Measurements from ENCODE around the gene NFAM1.

Gene NFAM1

GRCh38 chr22:42383851-42384417 lies 48.3 kb downstream of the NFAM1 start:
- no peak for DNase-seq (ENCODE audit: low read depth in 2 of 2)

- no peak for DNase-seq (ENCODE audit: low read depth in 2 of 2)
Measured at GRCh38 chr22:42383287-42383686, 48.9 kb downstream of the NFAM1 start.

- DNase-seq (ENCODE audit: low read depth in 2 of 2): no peak
Measured at GRCh38 chr22:42380769-42381551, 51.2 kb downstream of the NFAM1 start.

DNA sequence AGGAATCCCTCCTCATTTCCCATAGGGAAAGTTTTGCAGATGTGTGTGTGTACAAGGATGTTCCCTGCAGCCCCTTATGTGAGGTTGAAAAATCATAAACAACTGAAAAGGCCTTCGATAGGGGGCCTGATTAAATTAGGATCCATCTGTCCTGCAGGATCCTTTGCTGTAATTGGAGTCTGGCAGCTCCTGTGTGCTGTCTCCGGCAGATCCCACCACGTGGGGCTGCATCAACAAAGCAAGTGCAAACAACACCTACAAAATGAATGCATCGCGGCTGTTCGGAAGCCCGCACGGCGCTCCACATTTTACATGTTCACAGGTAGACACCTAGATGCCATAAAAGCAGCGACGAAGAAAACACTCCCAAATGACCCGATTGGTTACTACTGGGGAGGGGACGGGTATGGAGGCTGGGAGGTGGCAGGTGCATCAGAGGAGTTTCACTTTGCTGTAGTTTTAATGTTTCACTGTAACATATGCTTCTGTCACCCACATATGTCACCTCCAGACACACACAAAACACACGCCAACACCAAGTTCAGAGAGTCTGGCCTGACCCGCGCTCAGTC lies 52.2 kb downstream of the NFAM1 start:
- no peak for DNase-seq (ENCODE audit: low read depth in 2 of 2)

DNA sequence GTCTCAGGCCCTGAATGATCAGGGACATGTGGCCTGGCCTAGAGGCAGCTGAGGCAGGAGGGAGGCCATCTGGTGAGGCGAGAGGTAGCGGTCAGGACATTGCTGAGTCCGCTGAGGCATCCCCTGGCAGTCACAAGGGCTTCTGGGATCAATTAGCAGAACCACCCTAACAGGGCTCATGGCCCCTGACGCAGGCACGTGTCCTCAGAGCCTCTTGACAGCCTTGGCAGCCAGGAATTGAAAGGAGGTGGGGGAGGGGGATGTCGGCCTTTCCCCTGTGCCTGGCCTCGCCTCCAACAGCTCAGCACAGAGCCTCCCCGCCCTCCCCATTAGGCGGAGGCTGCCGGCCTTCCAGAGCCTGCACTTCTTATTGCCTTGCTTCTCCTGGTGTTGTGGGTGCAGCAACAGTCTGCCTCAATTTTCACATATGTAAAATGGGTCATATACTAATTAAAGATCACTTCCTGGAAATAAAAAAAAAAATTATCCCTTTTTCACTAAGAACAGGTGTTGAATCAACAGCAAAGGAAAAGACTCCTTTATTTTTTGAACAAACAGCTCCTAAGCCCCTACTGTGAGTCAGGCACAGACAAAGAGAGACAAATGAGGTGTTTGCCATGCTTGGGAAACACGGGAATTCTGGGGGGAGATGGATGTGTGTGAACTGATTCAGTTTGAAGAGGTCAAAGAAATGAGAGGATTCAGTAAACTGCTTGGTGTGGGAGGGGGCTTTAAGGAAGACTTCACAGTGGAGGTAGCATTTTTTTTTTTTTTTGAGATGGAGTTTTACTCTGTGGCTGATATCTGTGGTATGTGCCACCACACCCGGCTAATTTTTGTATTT lies 55.3 kb downstream of the NFAM1 start:
- DNase-seq (ENCODE audit: low read depth in 2 of 2): no peak

- no peak for DNase-seq (ENCODE audit: low read depth in 2 of 2)
Measured at GRCh38 chr22:42375982-42376381, 56.2 kb downstream of the NFAM1 start.

DNA sequence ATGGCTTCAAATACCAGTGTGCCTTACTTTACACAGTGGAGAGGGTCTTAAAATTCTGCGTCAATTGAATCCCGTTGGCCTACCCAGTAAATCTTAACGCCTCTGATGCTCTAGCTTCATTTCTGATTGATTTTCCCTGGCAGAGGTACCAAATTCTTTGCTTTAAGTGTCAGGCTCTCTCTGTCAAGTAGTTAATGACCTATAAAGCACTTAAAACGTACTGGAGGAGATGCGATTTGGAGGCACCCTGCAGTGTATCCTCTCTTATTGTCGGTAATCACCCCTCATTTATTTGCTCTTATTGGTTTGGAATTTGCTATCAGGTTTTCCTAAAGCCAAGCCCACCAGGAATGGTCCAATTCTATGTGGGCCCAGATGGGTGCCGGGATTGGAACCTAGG lies 59.2 kb downstream of the NFAM1 start:
- DNase-seq (ENCODE audit: low read depth in 2 of 2): no peak

GRCh38 chr22:42371501-42371900 lies 60.7 kb downstream of the NFAM1 start:
- no peak for DNase-seq (ENCODE audit: low read depth in 2 of 2)

DNA sequence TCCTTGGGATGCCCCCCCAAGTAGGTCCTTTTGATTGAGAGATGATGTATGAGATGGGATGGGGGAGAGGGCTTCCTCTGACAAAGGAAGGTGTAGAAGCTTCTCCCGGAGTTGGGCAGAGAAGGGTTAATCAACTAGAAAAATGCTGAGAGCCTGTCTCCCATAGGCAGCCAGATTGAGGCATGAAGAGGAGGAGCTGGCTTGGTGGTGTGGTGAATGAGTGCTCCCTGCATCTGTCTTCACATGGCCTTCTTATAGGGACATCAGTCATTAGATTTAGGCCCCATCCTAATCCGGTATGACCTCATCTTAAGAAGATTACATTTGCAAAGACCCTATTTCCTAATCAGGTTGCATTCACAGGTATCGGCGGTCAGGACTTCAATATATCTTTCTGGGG lies 61.1 kb downstream of the NFAM1 start:
- DNase-seq (ENCODE audit: low read depth in 2 of 2): no peak

GRCh38 chr22:42369250-42370041 lies 62.8 kb downstream of the NFAM1 start:
- peak; percentile 76 to 81 for DNase-seq (ENCODE audit: low read depth in 2 of 2)

- DNase-seq (ENCODE audit: low read depth in 2 of 2): peak in 1 of 2 donors; percentile 8
Measured at GRCh38 chr22:42368379-42369249, 63.6 kb downstream of the NFAM1 start.

GRCh38 chr22:42367980-42368378 lies 64.2 kb downstream of the NFAM1 start:
- DNase-seq (ENCODE audit: low read depth in 2 of 2): no peak

- no peak for DNase-seq (ENCODE audit: low read depth in 2 of 2)
Measured at GRCh38 chr22:42366806-42367581, 65.2 kb downstream of the NFAM1 start.

- no peak for DNase-seq (ENCODE audit: low read depth in 2 of 2)
Measured at GRCh38 chr22:42365942-42366695, 66.1 kb downstream of the NFAM1 start.

DNA sequence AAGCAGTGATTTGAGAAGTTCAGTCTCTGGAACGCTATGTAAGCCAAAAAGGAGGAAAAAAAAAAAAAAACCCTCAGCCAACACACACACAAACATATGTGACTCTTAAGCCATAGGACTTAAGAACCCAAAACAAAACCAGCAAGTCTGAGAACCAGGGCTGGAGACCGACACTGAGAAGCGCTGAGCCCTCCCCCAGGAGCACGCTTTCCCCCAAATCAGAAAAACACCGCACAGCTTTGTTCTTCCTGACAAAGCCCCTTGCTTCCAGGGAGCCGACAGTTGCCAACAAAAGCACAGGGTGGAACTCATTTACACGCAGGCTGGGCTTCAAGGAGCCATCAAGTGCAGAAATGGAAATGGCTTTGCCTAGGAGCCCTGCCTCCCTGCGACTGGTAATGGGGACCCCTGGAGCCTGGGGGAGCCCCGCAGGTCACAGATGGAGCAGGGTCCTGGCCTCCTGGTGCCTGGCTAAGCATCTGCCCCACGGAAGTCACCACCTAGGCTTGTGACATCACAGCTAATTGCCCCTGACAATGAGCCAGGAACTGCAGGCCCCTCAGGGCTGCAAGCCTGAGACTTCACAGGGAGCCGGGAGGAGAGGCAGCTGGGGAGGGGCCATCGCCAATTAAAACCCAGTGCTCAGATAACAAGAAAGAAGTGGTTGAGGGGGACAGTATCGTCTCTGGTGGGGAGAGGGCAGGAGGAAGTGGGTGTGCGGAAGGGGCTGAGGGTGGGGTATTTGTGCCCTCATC lies 66.9 kb downstream of the NFAM1 start:
- DNase-seq (ENCODE audit: low read depth in 2 of 2): no peak

DNA sequence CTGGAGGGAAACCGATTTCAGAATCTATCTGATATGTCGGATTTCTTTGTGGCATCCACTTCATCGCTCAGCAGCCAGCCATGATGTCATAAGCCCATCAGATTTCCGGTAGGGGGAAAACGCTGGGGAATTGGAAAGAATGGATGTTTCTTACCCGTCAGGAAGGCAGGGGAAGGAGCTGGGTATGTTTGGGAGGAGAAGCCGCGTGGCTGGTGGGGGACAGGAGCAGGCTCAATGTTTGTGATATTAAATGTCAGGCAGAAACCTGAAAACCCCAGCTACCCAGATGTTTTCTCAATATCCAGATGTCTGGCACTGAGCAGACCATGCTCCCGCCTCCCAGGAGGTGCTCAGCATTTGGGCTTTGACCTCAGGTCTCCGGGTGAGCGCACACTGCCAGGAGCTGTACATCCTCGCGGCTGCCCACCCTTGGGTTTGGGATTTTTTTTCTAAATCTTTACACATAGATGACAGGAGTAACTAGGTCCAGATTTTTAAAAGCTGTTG lies 67.5 kb downstream of the NFAM1 start:
- DNase-seq (ENCODE audit: low read depth in 2 of 2): no peak

- no peak for DNase-seq (ENCODE audit: low read depth in 2 of 2)
Measured at GRCh38 chr22:42363892-42364291, 68.3 kb downstream of the NFAM1 start.

DNA sequence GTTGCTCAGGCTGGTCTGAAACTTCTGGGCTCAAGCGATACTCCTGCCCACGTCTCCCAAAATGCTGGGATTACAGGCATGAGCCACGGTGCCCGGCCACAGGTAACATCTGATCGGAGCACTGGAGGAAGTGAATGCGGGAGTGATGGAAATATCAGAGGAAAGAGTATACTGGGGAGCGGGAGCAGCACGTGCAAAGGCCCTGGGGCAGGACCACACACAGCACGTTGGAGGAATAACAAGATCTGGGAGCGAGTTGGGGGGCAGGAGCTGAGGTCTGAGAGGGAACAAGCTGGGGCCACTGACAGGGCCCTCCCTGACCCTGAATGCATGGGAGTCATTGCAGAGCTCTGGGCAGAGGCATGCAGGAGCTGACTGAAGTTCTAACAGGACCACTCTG lies 70.7 kb downstream of the NFAM1 start:
- no peak for DNase-seq (ENCODE audit: low read depth in 2 of 2)
